Neural cell (in vitro differentiated cells): ENCODE results near the gene GPR161.

Experiments
- EP300 ChIP-seq: fragments of 450-650 bp; conservative IDR thresholded peaks from 2 replicates; pipeline ENCODE4 v1.6.1; 2014; ENCODE audit warnings: antibody characterized with exemption, mild to moderate bottlenecking, moderate library complexity; ENCODE audit not compliant: poor library complexity, severe bottlenecking
- EZH2 ChIP-seq: fragments of 200-600, 300-800 bp; shearing (Covaris generic), sonication (generic); IDR thresholded peaks from 2 replicates; pipeline ENCODE4 v1.6.1; 2014; ENCODE audit warnings: antibody characterized with exemption, low read length, borderline replicate concordance, mild to moderate bottlenecking; ENCODE audit not compliant: insufficient read depth, poor library complexity, severe bottlenecking
- MXI1 ChIP-seq: fragments of 450-650 bp; conservative IDR thresholded peaks from 2 replicates; pipeline ENCODE4 v1.6.1; 2014; ENCODE audit warnings: antibody characterized with exemption, mild to moderate bottlenecking; ENCODE audit not compliant: poor library complexity, severe bottlenecking
- POLR2AphosphoS5 ChIP-seq: IDR thresholded peaks from 2 replicates; pipeline ENCODE4 v1.6.1; 2012
- RAD21 ChIP-seq: fragments of 450-650 bp; conservative IDR thresholded peaks from 2 replicates; pipeline ENCODE4 v1.6.1; 2014; ENCODE audit warnings: antibody characterized with exemption, mild to moderate bottlenecking, moderate library complexity
- REST ChIP-seq: IDR thresholded peaks from 2 replicates; pipeline ENCODE4 v1.6.1; 2012; ENCODE audit warnings: borderline replicate concordance
- SMC3 ChIP-seq: fragments of 450-650 bp; conservative IDR thresholded peaks from 2 replicates; pipeline ENCODE4 v1.6.1; 2014; ENCODE audit warnings: antibody characterized with exemption, mild to moderate bottlenecking, moderate library complexity; ENCODE audit not compliant: poor library complexity
- TAF1 ChIP-seq: IDR thresholded peaks from 2 replicates; pipeline ENCODE4 v1.6.1; 2012; ENCODE audit warnings: low read depth
- TF ChIP-seq, protein P1 (sequence below): fragments of 450-650 bp; IDR thresholded peaks from 2 replicates; pipeline ENCODE4 v1.5.1; 2014; ENCODE audit warnings: antibody characterized with exemption, mild to moderate bottlenecking, moderate library complexity; ENCODE audit not compliant: poor library complexity, severe bottlenecking

DNA sequence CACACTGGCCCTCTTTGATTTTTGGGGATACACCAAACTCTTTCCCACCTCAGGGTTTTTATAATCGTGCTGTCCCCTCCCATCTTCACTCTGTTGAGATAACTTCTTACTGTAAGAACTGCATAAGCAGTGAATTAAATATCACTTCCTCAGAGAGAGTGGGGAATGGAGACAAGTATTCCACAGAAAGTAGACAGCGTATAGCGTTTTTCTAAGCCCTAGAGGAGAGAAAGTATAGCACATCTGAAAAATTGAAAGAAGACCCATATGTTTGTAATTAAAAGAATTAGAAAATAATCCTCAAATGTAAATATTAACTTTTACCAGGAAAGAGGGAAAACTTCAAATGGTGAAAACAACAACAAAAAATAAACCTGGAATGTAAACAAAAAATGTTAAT is 67.3 kb downstream of the GPR161 start:
- no peak for TF ChIP-seq REST
- TF ChIP-seq EP300 = no peak
- no peak for TF ChIP-seq TAF1
- TF ChIP-seq, protein P1, sequence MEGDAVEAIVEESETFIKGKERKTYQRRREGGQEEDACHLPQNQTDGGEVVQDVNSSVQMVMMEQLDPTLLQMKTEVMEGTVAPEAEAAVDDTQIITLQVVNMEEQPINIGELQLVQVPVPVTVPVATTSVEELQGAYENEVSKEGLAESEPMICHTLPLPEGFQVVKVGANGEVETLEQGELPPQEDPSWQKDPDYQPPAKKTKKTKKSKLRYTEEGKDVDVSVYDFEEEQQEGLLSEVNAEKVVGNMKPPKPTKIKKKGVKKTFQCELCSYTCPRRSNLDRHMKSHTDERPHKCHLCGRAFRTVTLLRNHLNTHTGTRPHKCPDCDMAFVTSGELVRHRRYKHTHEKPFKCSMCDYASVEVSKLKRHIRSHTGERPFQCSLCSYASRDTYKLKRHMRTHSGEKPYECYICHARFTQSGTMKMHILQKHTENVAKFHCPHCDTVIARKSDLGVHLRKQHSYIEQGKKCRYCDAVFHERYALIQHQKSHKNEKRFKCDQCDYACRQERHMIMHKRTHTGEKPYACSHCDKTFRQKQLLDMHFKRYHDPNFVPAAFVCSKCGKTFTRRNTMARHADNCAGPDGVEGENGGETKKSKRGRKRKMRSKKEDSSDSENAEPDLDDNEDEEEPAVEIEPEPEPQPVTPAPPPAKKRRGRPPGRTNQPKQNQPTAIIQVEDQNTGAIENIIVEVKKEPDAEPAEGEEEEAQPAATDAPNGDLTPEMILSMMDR = no peak
- TF ChIP-seq EZH2 = no peak
- no peak for TF ChIP-seq SMC3
- no peak for TF ChIP-seq POLR2AphosphoS5
- no peak for TF ChIP-seq RAD21
- TF ChIP-seq MXI1 = no peak
